Fibroblast of skin of right quadriceps (primary cell): Measurements from ENCODE around the gene GRK2.

Experiments used
- DNase-seq: peaks from one replicate; pipeline ENCODE4 v3.0.0-alpha.2; 2013

Gene GRK2

DNA sequence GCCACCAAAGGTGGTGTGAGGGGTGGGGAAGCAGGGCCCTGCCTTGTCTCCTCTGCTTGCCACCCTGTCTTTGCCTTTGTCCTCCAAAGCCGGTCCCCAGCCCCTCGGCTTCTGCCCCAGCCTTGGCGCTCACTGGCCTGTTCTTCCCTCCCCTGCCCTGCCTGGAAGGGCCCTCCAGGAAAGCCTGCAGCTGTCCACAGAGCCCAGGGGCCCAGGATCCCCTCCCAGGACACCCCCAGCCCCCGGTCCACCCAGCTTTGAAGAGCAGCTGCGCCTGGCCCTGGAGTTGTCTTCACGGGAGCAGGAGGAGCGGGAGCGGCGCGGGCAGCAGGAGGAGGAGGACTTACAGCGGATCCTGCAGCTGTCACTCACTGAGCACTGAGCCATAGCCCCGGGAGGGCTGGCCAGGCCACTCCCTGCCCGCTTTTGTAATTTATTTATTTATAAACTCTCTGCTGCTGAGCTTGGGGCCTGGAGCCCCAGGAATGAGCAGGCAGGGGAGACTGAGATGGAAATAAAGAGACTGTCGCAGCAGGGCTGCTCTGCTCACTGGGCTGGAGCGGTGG, 35.8 kb downstream of the GRK2 start:
- DNase-seq = no peak

DNA sequence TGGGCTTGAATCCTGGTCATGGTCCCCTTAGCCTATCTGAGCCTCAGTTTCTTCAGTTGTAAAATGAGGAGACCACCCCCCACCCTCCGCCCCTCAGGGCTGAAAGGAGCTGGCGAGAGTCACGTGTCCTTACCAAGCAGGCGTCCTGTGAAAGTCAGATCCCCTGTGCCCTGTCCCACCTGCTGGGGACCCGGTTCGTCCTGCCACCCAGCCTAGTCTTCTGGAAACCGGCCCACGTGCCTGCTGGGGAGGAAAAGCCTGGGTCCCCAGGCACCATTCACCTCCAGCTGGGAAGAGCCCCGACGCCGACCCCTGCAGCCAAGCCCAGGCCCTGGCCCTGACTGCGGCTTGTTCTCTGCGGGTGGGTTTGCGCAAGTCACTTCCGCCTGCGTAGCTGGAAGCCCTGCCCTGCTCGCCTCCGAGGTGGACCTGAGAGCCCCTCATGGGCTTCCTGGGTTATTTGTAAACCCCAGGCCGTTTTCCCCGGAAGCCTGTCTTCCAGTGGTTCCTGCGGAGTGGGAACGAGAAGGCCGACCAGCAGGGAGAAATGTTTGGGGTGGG, 36.4 kb downstream of the GRK2 start:
- DNase-seq = no peak

DNA sequence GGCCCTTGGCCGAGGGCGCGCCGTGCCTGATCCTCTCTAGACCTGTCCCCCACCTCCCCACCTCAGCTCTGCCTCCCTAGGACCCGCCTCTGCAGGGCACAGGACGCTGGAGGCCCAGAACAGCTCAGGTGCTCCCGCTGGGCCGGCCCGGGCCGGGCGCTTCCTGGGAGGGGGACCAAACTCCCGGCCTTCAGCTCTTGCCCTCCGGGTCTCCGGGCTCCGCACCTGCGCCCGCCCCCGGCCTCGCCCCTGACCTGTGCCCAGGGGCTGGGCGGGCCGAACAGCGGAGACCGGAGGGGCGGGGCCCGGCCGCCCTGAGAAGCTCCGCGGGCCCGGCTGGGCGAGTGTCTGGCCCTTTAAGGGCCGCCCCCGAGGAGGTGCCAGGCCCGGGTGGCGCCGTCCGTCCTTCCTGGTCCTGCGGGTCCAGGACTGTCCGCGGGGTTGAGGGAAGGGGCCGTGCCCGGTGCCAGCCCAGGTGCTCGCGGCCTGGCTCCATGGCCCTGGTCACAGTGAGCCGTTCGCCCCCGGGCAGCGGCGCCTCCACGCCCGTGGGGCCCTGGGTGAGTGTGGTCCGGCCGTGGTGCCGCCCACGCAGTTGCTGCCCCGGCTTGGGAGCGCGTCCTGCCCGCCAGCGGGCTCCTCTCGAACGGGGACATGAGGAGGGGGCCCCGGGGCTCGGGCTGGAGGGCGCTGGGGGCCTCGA, 37.0 kb downstream of the GRK2 start, which contains the start of gene SSH3:
Gene SSH3 (plus strand): TSS at position 399 of the 703 bp plus-strand sequence. CDS start 96 bp downstream, at position 495.
- peak; percentile 42 for DNase-seq

DNA sequence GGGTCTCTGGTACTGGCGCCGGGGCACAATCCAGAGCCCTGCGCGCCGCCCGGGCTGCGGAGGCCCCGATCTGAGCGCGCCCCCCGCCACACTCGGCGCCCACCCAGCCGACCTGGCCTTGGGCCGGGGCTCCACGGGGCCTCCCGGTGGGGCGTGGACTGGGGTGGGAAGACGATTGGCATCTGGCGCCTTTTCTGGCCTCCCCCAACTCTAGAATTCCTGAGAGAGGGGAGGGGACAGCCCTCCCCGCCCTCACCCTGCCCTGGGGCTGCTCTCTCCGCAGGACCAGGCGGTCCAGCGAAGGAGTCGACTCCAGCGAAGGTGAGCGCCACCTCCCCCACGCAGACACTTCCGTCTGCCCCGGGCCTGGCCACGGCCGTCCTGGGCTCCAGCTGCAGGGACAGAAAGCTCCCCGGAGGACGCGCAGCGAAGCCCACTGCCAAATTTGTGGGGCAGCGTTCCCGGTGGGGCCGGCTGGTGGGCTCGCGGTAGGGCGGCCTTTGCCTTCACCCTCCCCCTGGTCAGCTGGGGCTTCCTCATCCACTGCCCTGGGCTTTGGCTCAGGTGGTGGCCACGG, 37.6 kb downstream of the GRK2 start:
- no peak for DNase-seq

DNA sequence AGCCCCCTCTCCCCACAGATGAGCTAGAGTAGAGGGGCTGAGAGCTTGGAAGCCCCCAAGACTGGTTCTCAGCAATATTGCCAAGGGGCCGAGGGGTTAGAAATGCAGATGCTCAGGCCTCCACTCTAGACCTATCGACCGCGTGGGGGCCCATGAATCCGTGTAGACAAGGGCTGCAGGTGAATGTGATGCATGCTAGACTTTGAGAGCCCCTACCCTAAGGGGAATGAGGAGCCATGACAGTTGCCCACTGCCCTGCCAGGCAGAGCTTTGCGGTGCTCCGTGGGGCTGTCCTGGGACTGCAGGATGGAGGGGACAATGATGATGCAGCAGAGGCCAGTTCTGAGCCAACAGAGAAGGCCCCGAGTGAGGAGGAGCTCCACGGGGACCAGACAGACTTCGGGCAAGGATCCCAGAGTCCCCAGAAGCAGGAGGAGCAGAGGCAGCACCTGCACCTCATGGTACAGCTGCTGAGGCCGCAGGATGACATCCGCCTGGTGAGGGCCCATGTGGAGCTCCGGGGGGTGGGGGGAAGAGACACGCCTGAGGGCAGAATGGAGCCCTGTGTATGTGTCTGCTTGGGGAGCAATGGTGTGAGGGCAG, 38.3 kb downstream of the GRK2 start:
- DNase-seq = no peak

DNA sequence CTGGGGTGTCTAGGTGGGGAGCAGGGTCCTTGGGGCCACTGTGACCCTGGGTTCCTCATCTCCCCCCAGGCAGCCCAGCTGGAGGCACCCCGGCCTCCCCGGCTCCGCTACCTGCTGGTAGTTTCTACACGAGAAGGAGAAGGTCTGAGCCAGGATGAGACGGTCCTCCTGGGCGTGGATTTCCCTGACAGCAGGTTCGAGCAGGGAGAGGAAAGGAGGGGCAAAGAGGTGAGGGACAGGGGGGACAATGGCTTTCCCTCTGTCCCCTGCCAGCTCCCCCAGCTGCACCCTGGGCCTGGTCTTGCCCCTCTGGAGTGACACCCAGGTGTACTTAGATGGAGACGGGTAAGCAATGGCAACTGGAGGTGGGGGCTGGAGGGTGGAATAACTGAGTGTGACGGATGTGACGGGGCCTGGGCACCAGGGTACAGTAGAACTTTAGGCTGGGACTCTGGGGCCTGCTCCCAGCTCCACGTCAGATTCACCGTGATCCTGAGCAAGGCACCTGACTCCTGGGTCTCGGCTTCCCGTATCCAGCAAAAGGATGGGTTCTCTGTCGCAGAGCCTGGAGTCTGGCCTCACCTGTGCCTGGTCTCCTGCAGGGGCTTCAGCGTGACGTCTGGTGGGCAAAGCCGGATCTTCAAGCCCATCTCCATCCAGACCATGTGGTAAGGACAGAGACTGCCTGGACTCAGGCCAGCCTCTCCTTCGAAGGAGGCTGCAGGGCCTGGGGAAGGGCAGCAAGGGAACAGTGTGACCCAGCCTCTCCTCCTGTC, 40.7 kb downstream of the GRK2 start:
- DNase-seq = no peak

DNA sequence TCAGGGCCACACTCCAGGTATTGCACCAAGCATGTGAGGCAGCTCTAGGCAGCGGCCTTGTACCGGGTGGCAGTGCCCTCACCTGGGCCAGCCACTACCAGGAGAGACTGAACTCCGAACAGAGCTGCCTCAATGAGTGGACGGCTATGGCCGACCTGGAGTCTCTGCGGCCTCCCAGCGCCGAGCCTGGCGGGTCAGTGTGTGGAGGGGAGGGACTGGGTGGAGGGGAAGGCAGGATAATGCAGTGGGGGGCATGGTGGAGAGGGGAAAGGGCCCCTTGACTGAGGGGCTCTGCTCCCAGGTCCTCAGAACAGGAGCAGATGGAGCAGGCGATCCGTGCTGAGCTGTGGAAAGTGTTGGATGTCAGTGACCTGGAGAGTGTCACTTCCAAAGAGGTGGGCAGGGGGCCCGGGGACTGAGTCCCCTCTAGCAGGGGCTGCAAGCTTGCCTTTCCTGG, 41.3 kb downstream of the GRK2 start:
- DNase-seq = no peak

DNA sequence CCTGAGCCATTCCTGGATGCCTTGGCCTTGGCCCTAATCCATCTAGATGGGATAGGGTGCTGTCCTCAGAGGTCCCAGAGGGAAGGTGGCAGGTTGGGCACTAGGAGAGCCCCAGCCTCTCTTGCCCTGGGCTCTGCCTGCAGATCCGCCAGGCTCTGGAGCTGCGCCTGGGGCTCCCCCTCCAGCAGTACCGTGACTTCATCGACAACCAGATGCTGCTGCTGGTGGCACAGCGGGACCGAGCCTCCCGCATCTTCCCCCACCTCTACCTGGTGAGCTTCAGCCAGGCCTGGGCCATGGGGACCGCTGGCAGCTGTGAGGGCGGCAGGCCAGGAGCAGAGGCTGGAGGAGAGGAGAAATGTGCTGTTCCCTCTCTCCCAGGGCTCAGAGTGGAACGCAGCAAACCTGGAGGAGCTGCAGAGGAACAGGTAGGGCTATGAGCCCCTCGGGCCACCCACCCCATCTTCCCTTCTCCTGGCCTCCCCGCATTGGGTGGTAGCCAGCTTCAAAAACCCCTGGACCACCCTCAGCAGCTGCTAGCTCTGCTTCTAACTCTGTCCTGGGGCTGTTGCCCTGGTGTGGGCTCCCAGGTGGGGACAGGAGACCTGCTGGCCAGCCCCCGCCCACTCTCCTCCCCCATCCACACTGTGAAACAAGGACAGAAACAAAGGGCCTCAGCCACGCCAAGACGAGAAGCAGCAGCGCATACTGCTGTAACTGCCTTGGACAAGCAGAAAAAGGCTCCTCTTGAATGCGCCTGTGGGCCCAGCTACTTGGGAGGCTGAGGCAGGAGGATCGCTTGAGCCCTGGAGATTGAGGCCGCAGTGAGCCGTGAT, 42.0 kb downstream of the GRK2 start:
- DNase-seq = no peak

DNA sequence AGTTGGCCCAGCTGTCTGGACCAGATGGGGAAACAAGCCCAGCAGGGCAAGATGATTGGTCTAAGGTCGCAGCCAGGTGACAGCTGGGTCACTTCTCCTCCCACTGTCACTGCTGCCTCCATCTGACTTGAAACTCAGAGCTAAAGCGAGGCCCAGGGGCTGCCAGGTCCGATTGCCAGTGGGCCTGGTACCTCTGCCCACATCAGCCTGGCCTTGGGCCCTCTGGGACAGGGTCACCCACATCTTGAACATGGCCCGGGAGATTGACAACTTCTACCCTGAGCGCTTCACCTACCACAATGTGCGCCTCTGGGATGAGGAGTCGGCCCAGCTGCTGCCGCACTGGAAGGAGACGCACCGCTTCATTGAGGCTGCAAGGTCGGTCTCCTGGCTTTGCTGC, 42.9 kb downstream of the GRK2 start:
- no peak for DNase-seq

DNA sequence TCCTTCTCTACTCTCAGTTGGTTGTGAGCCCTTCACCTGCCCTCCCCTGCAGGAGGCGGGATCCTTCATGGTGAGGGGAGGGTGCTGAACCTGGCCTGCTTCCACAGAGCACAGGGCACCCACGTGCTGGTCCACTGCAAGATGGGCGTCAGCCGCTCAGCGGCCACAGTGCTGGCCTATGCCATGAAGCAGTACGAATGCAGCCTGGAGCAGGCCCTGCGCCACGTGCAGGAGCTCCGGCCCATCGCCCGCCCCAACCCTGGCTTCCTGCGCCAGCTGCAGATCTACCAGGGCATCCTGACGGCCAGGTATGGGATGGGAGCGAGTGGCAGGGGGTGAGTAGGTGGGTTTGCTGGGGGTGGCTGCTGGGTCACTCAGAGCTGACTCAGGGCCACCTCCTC, 43.4 kb downstream of the GRK2 start:
- no peak for DNase-seq

DNA sequence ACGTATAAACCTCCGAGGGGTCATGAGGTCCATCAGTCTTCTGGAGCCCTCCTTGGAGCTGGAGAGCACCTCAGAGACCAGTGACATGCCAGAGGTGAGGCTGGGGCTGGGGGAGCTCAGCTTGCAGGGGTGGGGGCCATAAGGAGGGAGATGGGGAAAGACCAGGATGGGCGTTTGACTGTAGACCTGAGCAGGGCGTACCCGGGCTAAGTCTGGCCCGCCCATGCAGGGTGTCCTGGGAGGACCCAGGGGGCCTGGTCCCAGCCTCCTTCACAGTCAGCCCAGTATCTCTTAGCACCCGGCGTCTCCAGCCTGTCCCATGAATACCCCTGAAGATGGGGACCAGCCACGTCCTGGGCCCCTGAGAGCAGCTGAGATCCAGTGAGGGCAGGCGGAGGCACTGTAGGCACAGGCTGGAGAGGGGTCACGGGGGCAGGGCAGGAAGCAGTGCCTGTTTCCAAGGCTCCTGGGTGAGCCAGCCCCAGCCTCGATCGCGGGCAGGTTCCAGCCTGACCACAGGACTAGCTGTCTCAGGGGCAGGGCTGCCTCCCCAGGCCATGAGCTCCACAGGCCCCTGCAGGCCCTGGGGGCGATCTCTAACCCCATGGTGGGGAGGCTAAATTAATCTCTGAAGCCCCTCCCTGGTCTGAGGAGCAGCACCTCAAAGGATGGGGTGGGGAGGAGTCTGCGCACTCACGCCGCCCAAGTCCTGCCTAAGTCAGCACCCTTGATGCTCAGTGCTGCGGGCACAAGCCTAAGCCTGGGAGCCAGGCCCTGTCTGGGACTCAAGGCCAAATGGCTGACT, 44.2 kb downstream of the GRK2 start:
- no peak for DNase-seq

DNA sequence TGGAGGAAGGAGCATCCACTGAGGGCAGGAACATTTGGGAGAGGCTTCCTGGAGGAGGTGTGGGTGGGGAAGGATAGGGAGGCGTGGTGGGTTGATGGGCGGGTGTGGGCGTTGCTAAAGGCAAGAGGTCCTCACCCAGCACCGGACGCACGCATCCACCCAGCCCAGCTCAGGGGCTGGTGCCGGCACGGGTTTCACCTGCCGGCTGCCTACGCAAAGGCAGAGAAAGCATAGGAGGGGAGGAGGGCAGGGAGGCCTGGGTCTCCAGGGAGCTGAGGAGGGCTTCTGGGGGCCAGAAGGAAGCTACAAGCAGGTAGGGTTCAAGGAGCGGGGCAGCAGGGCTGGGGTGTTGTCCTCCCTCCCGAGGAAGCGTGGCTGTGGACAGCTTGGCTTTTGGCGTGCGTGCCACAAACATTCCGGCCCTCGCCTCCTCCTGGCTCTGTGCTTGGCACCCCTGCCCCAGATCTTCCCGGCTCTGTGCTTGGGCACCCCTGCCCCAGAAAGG, 44.8 kb downstream of the GRK2 start:
- no peak for DNase-seq

DNA sequence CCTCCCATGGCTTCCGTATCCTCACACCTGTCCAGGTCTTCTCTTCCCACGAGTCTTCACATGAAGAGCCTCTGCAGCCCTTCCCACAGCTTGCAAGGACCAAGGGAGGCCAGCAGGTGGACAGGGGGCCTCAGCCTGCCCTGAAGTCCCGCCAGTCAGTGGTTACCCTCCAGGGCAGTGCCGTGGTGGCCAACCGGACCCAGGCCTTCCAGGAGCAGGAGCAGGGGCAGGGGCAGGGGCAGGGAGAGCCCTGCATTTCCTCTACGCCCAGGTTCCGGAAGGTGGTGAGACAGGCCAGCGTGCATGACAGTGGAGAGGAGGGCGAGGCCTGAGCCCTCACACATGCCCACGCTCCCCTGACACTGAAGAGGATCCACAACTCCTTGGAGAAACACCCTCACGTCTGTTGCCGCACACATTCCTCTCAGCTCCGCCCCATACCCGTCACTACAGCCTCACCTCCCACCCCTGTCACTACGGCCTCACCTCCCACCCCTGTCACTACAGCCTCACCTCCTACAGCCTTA, 45.3 kb downstream of the GRK2 start:
- no peak for DNase-seq

DNA sequence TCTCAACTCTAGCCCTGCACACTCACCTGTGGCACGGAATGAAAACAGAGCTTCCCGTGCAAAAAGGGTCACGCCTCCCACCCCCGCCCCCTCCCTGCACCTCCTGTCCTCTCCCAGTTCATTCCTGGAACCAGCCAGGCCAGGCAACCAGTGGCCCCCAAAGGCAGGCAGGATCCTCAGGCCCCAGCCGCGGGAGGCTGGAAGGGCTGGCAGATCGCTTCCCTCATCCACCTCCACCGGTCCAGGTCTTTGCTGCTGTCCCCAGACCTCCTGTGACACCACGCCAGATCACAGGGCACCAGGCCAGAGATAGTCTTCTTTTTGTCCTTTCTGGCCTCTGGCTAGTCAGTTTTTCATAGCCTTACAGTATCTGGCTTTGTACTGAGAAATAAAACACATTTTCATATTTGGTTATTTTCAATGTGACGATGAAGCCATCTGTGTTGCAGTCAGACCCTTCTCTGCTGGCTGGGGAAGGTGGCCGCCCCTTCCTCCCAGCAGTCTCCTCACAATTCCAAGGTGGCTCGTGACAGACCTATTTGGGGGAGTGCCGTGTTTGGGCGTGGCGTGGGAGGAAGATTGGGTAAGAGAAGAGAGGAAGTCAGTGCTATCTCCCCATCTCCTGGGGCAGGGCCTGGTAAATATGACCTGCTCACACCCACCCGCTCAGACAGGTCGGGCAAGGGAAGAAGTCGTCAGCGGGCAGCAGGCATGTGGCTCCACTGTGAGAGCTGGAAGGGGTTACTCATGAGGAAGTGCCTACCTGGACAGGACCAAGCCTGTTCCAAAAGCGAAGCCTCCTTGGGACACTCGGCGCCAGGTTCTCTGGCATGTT, 46.1 kb downstream of the GRK2 start:
- DNase-seq = no peak

DNA sequence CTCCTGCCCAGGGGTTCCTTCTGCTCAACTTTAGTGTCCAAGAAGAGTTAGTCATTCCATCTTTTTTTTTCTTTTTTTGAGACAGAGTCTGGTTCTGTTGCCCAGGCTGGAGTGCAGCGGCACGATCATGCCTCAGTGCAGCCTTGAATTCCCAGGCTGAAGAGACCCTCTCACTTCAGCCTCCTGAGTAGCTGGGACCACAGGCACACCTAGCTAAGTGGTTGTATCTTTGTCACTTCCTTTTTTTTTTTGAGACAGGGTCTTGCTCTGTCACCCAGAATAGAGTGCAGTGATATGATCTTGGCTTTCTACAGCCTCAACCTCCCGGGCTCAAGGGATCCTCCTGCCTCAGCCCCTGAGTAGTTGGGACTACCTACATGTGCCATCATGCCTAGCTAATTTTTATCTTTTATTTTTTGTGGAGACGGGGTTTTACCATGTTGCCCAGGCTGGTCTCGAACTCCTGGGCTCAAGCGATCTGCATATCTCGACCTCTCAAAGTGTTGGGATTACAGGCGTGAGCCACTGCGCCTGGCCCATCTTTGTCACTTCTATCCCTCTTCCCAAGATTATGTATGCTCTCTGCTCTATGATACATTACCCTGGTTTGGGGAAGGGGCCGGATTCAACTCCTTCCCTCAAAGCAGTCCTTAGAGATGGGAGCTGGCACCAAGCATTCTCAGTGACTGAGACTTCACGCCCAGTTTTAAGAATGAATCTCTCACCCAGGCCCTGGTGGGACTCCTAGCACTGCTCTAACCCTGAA, 47.0 kb downstream of the GRK2 start:
- no peak for DNase-seq

DNA sequence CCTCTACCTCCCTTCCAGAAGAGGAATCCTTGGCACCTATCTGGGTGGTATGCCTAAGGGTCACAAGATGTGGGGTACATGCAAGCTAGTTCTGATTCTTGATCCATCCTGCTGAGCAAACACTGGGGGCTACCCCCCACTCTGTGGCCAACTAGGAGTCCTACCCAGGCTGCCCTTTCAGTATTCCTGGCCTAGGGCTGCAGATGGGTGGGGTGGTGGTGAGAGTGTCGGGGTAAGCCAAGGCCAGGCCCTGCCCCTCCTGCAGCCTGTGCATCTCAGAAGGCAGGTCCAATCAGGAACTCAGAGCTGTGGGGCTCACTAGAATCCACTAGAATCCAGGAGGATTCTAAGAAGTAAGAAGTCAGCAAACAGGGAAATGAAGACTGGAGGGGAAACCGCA, 47.9 kb downstream of the GRK2 start:
- no peak for DNase-seq

DNA sequence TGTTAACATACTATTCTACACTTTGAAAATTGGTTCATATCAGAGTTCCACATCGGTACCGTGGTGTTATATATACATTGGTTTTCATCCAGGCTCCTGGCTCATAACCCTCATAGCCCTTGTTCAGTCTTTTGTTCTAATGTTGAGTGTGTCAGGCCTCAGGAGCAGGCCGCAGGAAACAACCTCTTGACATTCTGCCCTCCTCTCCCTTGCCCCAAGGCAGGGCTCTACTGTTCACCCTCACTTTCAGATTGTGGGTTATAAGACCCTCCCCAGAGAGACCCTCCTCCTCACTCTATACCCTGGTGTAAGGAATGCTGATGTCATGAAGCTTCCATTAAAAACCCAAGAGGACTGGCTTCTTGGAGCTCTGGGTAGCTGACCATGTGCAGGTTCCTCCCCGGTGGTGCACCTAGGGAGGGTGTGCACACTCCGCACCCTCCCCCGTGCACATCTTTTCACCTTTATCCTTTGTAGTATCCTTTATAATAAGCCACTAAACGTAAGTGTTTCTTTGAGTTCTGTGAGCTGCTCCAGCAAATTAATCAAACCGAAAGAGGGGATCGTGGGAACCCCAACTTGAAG, 49.1 kb downstream of the GRK2 start:
- no peak for DNase-seq

DNA sequence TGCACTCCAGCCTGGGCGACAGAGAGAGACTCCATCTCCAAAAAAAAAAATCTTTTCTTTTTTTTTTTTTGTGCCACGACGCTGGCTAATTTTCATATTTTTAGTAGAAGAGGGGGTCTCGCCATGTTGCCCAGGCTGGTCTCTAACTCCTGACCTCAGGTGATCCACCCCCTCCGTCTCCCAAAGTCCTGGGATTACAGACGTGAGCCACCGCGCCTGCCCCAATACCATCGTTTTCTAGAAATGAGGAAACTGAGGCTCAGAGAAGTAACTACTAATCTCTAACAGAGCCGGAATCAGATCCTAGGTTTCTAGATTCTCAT, 50.6 kb downstream of the GRK2 start:
- no peak for DNase-seq
